VCaP (cell line): ENCODE data around the gene PLEKHG4.

Source experiments
- H3K27ac ChIP-seq: fragments of 450-650 bp; 2 replicates; pipeline ENCODE4 v1.5.1; 2017
- CTCF ChIP-seq: fragments of 450-650 bp; conservative IDR thresholded peaks from 2 replicates; pipeline ENCODE4 v1.5.1; 2017; ENCODE audit warnings: mild to moderate bottlenecking, moderate library complexity

Gene PLEKHG4

GRCh38 chr16:67252609-67253497, 26.5 kb upstream of the PLEKHG4 start:
- H3K27ac ChIP-seq, result no peak overlapping the region
- TF ChIP-seq CTCF, result no peak

DNA sequence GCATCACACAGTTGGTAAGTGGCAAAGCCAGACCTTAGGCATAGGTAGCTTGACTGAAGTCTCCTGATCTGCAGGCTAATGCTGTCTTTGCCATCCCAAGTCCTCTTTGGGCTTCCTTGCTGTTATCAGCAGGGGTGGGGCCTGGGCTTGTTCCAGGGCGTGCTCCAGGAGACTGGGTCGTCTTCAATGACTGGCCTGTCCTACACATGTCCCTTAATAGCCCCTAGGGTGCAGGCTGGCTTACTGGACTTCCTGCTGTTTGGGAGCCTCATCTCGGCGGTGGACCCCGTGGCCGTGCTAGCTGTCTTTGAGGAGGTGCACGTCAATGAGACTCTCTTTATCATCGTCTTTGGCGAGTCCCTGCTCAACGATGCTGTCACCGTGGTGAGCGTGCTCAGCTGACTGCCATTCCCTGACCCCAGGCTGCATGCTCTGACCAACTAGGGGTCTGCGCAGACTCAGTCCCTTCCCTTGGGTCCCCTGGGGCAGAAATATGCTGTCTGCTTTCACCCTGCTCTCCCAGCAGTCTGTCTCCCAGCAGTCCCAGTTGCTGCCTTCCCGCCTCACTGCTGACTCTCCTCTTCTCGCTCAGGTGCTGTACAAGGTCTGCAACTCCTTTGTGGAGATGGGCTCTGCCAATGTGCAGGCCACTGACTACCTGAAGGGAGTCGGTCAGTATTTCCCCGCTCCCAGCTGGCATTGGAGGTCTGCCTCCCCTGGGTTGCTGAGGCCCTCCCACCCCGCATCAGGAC, 24.4 kb upstream of the PLEKHG4 start:
- no peak overlapping the region for H3K27ac ChIP-seq
- no peak for TF ChIP-seq CTCF

- no peak for TF ChIP-seq CTCF
- H3K27ac ChIP-seq, result no peak overlapping the region
These were observed 23.6 kb upstream of the PLEKHG4 start for GRCh38 chr16:67255553-67256221.

GRCh38 chr16:67256701-67257230, 22.6 kb upstream of the PLEKHG4 start:
- no peak for TF ChIP-seq CTCF
- H3K27ac ChIP-seq, result no peak overlapping the region

DNA sequence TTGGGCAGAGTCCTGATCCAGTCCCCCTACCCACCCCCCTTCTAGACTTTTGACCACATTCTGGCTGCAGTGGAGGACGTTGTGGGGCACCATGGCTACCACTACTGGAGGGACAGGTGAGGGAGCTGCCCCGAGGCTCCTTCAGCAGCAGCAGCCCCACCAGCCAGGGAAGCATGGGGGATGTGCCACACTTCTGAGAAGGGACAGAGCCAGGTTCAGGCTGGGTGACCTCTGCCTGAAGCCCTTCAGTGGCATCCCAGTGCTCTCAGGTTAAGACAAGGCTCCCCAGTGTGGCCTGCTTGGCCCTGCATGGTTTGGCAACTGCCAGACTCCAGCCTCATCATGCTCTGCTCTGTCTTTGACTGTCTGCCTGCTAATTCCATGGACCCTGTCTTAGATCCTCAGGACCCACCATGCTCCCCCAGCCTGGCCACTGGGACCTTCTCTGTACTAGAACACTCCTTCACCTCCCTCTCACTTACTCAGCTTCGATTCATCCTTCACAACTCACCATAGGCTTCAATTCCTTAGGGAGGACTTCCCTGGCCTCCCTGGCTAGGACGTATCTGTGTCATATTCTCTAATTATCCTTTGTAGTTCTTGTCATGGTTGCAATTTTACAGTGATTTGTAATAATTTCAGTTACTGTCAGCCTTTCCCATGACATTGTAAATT, 21.7 kb upstream of the PLEKHG4 start:
- TF ChIP-seq CTCF, result no peak
- H3K27ac ChIP-seq, result no peak overlapping the region

- no peak overlapping the region for H3K27ac ChIP-seq
These were observed 21.0 kb upstream of the PLEKHG4 start for GRCh38 chr16:67258161-67258835.

More at GRCh38 chr16:67258161-67258835, 21.0 kb upstream of the PLEKHG4 start:
- no peak for TF ChIP-seq CTCF
